HEK293T (cell line): ENCODE measurements around the gene GIGYF2.

Source experiments
- ARNT ChIP-seq: fragments of 450-650 bp; IDR thresholded peaks from 2 replicates; pipeline ENCODE4 v1.6.1; 2017; ENCODE audit warnings: mild to moderate bottlenecking
- BHLHE40 ChIP-seq: fragments of 450-650 bp; IDR thresholded peaks from 2 replicates; pipeline ENCODE4 v1.6.1; 2016; ENCODE audit warnings: mild to moderate bottlenecking, moderate library complexity, borderline replicate concordance
- ELF4 ChIP-seq: fragments of 450-650 bp; IDR thresholded peaks from 2 replicates; pipeline ENCODE4 v1.6.1; 2017; ENCODE audit warnings: antibody characterized with exemption

- no peak for TF ChIP-seq BHLHE40
- no peak for TF ChIP-seq ELF4
- TF ChIP-seq ARNT: no peak
Observed at GRCh38 chr2:232721882-232722281, 24.8 kb downstream of the GIGYF2 start.
